ENCODE data around the gene FXYD1.

FXYD1 gene

GRCh38 chr19:35110974-35111373 lies 27.6 kb upstream of the FXYD1 start:
- TF ChIP-seq MAX (IDR thresholded peaks at IDR 0.05) (no peak), EGR1 (IDR thresholded peaks at IDR 0.05) (no peak), RAD21 (IDR thresholded peaks at IDR 0.05; ENCODE audit: low read depth) (no peak)

GRCh38 chr19:35112995-35113688 lies 25.5 kb upstream of the FXYD1 start:
- TF ChIP-seq CREB1 (IDR thresholded peaks at IDR 0.05; ENCODE audit: low read depth) (no peak), CEBPB (IDR thresholded peaks at IDR 0.05) (no peak), TCF12 (IDR thresholded peaks at IDR 0.05; ENCODE audit: low read depth) (no peak), NFIC (IDR thresholded peaks at IDR 0.05) (no peak), USF1 (IDR thresholded peaks at IDR 0.05) (no peak), FOXM1 (IDR thresholded peaks at IDR 0.05; ENCODE audit: borderline replicate concordance, low read depth) (no peak), TEAD4 (IDR thresholded peaks at IDR 0.05) (no peak), ZBTB7A (IDR thresholded peaks at IDR 0.05; ENCODE audit: low read depth) (no peak), YY1 (IDR thresholded peaks at IDR 0.05; ENCODE audit: low read depth) (no peak), EP300 (IDR thresholded peaks at IDR 0.05; ENCODE audit: borderline replicate concordance) (no peak), REST (IDR thresholded peaks at IDR 0.05; ENCODE audit: low read depth) (no peak), EGR1 (IDR thresholded peaks at IDR 0.05) (no peak), RAD21 (IDR thresholded peaks at IDR 0.05; ENCODE audit: low read depth) (no peak), TAF1 (IDR thresholded peaks at IDR 0.05; ENCODE audit: low read depth) (no peak), MAX (IDR thresholded peaks at IDR 0.05) (no peak)

- TF ChIP-seq EGR1 (IDR thresholded peaks at IDR 0.05) (no peak), TCF12 (IDR thresholded peaks at IDR 0.05; ENCODE audit: low read depth) (no peak), TEAD4 (IDR thresholded peaks at IDR 0.05) (no peak), MAX (IDR thresholded peaks at IDR 0.05) (no peak; the same call in 1 of the 2 replicates), EP300 (IDR thresholded peaks at IDR 0.05; ENCODE audit: borderline replicate concordance) (no peak), FOXM1 (IDR thresholded peaks at IDR 0.05; ENCODE audit: borderline replicate concordance, low read depth) (no peak), TAF1 (IDR thresholded peaks at IDR 0.05; ENCODE audit: low read depth) (no peak), NFIC (IDR thresholded peaks at IDR 0.05) (no peak), REST (IDR thresholded peaks at IDR 0.05; ENCODE audit: low read depth) (no peak), RAD21 (IDR thresholded peaks at IDR 0.05; ENCODE audit: low read depth) (peak; percentile 78), ZBTB7A (IDR thresholded peaks at IDR 0.05; ENCODE audit: low read depth) (peak; percentile 100), USF1 (IDR thresholded peaks at IDR 0.05) (no peak), YY1 (IDR thresholded peaks at IDR 0.05; ENCODE audit: low read depth) (no peak), CEBPB (IDR thresholded peaks at IDR 0.05) (no peak), CREB1 (IDR thresholded peaks at IDR 0.05; ENCODE audit: low read depth) (no peak)
Measured at GRCh38 chr19:35114353-35115176, 24.1 kb upstream of the FXYD1 start.

GRCh38 chr19:35115177-35115951 lies 23.3 kb upstream of the FXYD1 start, which contains the start of gene FXYD3:
Gene FXYD3 (plus strand): TSS chr19:35115823. CDS start chr19:35119377, 3,554 bp downstream.
- no peak for TF ChIP-seq USF1 (IDR thresholded peaks at IDR 0.05)
- no peak for TF ChIP-seq MAX (IDR thresholded peaks at IDR 0.05)
- TF ChIP-seq TEAD4 (IDR thresholded peaks at IDR 0.05), result no peak
- TF ChIP-seq NFIC (IDR thresholded peaks at IDR 0.05), result no peak
- no peak for TF ChIP-seq TAF1 (IDR thresholded peaks at IDR 0.05; ENCODE audit: low read depth)
- TF ChIP-seq FOXM1 (IDR thresholded peaks at IDR 0.05; ENCODE audit: borderline replicate concordance, low read depth), result no peak
- no peak for TF ChIP-seq CEBPB (IDR thresholded peaks at IDR 0.05)
- no peak for TF ChIP-seq ZBTB7A (IDR thresholded peaks at IDR 0.05; ENCODE audit: low read depth)
- no peak for TF ChIP-seq REST (IDR thresholded peaks at IDR 0.05; ENCODE audit: low read depth)
- TF ChIP-seq TCF12 (IDR thresholded peaks at IDR 0.05; ENCODE audit: low read depth), result no peak
- TF ChIP-seq RAD21 (IDR thresholded peaks at IDR 0.05; ENCODE audit: low read depth), result no peak
- TF ChIP-seq CREB1 (IDR thresholded peaks at IDR 0.05; ENCODE audit: low read depth), result no peak
- TF ChIP-seq EP300 (IDR thresholded peaks at IDR 0.05; ENCODE audit: borderline replicate concordance), result no peak
- no peak for TF ChIP-seq YY1 (IDR thresholded peaks at IDR 0.05; ENCODE audit: low read depth)
- TF ChIP-seq EGR1 (IDR thresholded peaks at IDR 0.05), result no peak
